ENCODE results near the gene DCXR. TPM values are rescaled to one million over a fixed set of nuclear protein-coding genes. Genes with fewer than 3 reads are reported as not detected.
A peak's percentile ranks its signal among the peaks of the same experiment; 100 is the strongest.

DCXR gene
- total and polyA plus RNA-seq, 2 of the 13 experiments (the other 11 are each of a cell fraction or from before 2014, with no cell fraction given), result 287 to 311 TPM

DNA sequence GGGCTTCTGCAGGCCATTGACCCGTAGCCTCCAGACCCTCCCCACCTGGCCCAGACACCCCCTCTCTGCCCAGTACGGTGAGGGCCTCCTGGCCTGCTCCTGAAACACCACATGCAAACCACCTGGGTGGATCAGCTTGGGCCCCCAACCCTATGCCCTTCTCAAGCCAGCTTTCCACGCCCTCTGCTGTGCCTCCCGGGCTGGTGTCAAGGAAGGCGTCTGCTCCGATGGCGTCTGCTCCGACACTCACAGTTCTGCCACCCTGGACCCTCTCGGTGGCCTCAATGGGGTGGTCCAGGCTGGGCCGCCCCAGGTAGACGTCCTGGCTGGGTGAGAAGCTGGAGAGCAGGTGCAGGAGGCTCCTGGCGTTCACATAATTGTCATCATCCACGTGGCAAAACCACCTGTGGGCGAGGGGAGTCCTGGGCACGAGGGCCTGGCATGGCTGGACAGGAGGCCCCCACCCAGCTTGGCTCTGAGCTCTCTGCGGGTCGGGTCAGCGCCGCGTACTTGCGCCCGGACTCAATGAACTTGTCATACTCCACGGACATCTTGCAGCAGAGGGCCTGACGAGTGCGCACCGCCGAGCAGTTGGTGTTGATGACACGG, 12.8 kb upstream of the DCXR start:
- Histone ChIP-seq H3K4me1 (ENCODE audit: insufficient read depth, low read length) (peaks cover 41% of the 10 kb centered on the region), H3K27ac (ENCODE audit: extremely low read length, insufficient read depth, low read length) (peak overlapping the region; percentile 71), H3K9ac (ENCODE audit: insufficient read depth, low read depth, low read length) (peak overlapping the region; percentile 88), H2AFZ (ENCODE audit: low read length) (no peak overlapping the region), H3K27me3 (ENCODE audit: control insufficient read depth in 1 of 2, insufficient read depth in 2 of 2, low read length in 2 of 2) (no peaks in the 10 kb centered on the region; a peak in 2 of 5 replicates), H4K20me1 (ENCODE audit: insufficient read depth, low read length) (no peaks in the 10 kb centered on the region; the same call in 1 of the 2 replicates), H3K9me3 (ENCODE audit: low read length) (no peaks in the 10 kb centered on the region), H3K4me3 (replicated peaks in 1 of 3; ENCODE audit: insufficient read depth in 1 of 3, low read depth in 2 of 3, low read length in 3 of 3) (peak overlapping the region; percentile 76 to 99 (median 95)), H3K36me3 (replicated peaks in 1 of 2; ENCODE audit: control insufficient read depth in 1 of 2, insufficient read depth in 2 of 2, low read length in 2 of 2) (peaks cover 14 to 42% of the 10 kb centered on the region in 2 experiments), H3K4me2 (ENCODE audit: low read depth, low read length) (peak overlapping the region; percentile 100), H3K79me2 (ENCODE audit: insufficient read depth, low read length) (peaks cover 37% of the 10 kb centered on the region)
- ChIA-PET CTCF (ENCODE audit: low intra/inter-chr PET ratio, low total read pairs) (no interaction called here), POLR2A (interaction anchor here (1.0 to 3.4 kb wide), 5 partner anchors 9 to 180 kb away, joined by 3 to 33 read pairs (median 6); partner anchors contain the start of genes CENPX, DCXR, DUS1L and LRRC45)
- ATAC-seq, result no peak
- in situ Hi-C loops (cut with HindIII; ENCODE audit: extremely low pct_ligation_motif_present, low pct_unique_long_range_greater_than_20kb), result no loop called here
- no peak for DNase-seq (ENCODE audit: low spot score)
- intact Hi-C loops (cut with micrococcal nuclease; ENCODE audit: unreplicated experiment), result loop anchor here (5.0 kb wide), 1 partner anchor 47 kb away; the partner anchor contains the start of gene FASN
- no peak for FAIRE-seq
- WGBS (ENCODE audit: low lambda C conversion rate), result 87% methylated on average over 17 of the region's 28 CpGs
- BruUV-seq (replicated peaks), result TSS peak; percentile 44
- TF ChIP-seq MEIS1 (CRISPR knock-in tag; IDR thresholded peaks at IDR 0.05; ENCODE audit: borderline replicate concordance) (0 out of 2 replicates have a peak, but pooled peaks have one; percentile 21), GRHL1 (CRISPR knock-in tag; conservative IDR thresholded peaks at IDR 0.05) (no peak), NFE2L1 (CRISPR knock-in tag; IDR thresholded peaks at IDR 0.05; ENCODE audit: borderline replicate concordance) (0 out of 2 replicates have a peak, but pooled peaks have one; percentile 38), ZNF335 (CRISPR knock-in tag; IDR thresholded peaks at IDR 0.05) (0 out of 2 replicates have a peak, but pooled peaks have one; percentile 8), ARHGAP35 (CRISPR knock-in tag; IDR thresholded peaks at IDR 0.05; ENCODE audit: borderline replicate concordance) (0 out of 2 replicates have a peak, but pooled peaks have one; percentile 20), RAD51 (IDR thresholded peaks at IDR 0.05; ENCODE audit: borderline replicate concordance) (no peak), ZNF282 (IDR thresholded peaks at IDR 0.05; ENCODE audit: partially characterized antibody) (no peak), MXD1 (CRISPR knock-in tag; IDR thresholded peaks at IDR 0.05) (peak; percentile 6; the same call in 1 of the 2 replicates), REXO4 (CRISPR knock-in tag; IDR thresholded peaks at IDR 0.05; ENCODE audit: borderline replicate concordance) (no peak), FOXK1 (CRISPR knock-in tag; IDR thresholded peaks at IDR 0.05; ENCODE audit: borderline replicate concordance, low read depth) (no peak), ZC3H4 (CRISPR knock-in tag; IDR thresholded peaks at IDR 0.05; ENCODE audit: borderline replicate concordance) (0 out of 2 replicates have a peak, but pooled peaks have one; percentile 50), ZKSCAN5 (CRISPR knock-in tag; IDR thresholded peaks at IDR 0.05) (0 out of 2 replicates have a peak, but pooled peaks have one; percentile 45), ZNF501 (CRISPR knock-in tag; IDR thresholded peaks at IDR 0.05) (peak; percentile 56; the same call in 1 of the 2 replicates), HNRNPL (IDR thresholded peaks at IDR 0.05; ENCODE audit: low read depth, low read length) (peak; percentile 90; the same call in 1 of the 2 replicates)
- TF ChIP-seq, protein P1, sequence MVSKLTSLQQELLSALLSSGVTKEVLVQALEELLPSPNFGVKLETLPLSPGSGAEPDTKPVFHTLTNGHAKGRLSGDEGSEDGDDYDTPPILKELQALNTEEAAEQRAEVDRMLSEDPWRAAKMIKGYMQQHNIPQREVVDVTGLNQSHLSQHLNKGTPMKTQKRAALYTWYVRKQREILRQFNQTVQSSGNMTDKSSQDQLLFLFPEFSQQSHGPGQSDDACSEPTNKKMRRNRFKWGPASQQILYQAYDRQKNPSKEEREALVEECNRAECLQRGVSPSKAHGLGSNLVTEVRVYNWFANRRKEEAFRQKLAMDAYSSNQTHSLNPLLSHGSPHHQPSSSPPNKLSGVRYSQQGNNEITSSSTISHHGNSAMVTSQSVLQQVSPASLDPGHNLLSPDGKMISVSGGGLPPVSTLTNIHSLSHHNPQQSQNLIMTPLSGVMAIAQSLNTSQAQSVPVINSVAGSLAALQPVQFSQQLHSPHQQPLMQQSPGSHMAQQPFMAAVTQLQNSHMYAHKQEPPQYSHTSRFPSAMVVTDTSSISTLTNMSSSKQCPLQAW (CRISPR knock-in tag; IDR thresholded peaks at IDR 0.05), result peak; percentile 67
- TF ChIP-seq, protein P2, sequence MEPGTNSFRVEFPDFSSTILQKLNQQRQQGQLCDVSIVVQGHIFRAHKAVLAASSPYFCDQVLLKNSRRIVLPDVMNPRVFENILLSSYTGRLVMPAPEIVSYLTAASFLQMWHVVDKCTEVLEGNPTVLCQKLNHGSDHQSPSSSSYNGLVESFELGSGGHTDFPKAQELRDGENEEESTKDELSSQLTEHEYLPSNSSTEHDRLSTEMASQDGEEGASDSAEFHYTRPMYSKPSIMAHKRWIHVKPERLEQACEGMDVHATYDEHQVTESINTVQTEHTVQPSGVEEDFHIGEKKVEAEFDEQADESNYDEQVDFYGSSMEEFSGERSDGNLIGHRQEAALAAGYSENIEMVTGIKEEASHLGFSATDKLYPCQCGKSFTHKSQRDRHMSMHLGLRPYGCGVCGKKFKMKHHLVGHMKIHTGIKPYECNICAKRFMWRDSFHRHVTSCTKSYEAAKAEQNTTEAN (CRISPR knock-in tag; conservative IDR thresholded peaks at IDR 0.05), result no peak
